ENCODE data around the gene TUBAL3.
A peak's percentile ranks its signal among the peaks of the same experiment; 100 is the strongest.

TUBAL3 gene

GRCh38 chr10:5373891-5374611 is 30.6 kb downstream of the TUBAL3 start:
- no peak for DNase-seq

- no peak for DNase-seq
Measured at GRCh38 chr10:5373307-5373706, 31.3 kb downstream of the TUBAL3 start.

- DNase-seq: no peak
Measured at GRCh38 chr10:5370493-5371352, 33.9 kb downstream of the TUBAL3 start.

GRCh38 chr10:5369362-5370158 is 35.1 kb downstream of the TUBAL3 start:
- DNase-seq: no peak

- DNase-seq: no peak
Measured at GRCh38 chr10:5365928-5366327, 38.7 kb downstream of the TUBAL3 start.

- no peak for DNase-seq
Measured at GRCh38 chr10:5364890-5365338, 39.7 kb downstream of the TUBAL3 start, which contains the start of gene UCN3. UCN3 (plus strand) TSS chr10:5364966; CDS start chr10:5373721, 8,755 bp downstream.

- DNase-seq: no peak
Measured at GRCh38 chr10:5364374-5364773, 40.3 kb downstream of the TUBAL3 start.

- no peak for DNase-seq
Measured at GRCh38 chr10:5362873-5363272, 41.8 kb downstream of the TUBAL3 start.

GRCh38 chr10:5361966-5362365 is 42.7 kb downstream of the TUBAL3 start:
- no peak for DNase-seq

- peak; percentile 3 for DNase-seq
Measured at GRCh38 chr10:5360318-5360915, 44.2 kb downstream of the TUBAL3 start.

- no peak for DNase-seq
Measured at GRCh38 chr10:5356302-5356763, 48.3 kb downstream of the TUBAL3 start.

GRCh38 chr10:5355594-5356301 is 48.9 kb downstream of the TUBAL3 start:
- DNase-seq: no peak

- no peak for DNase-seq
Measured at GRCh38 chr10:5354068-5354467, 50.6 kb downstream of the TUBAL3 start.

- no peak for DNase-seq
Measured at GRCh38 chr10:5349362-5349761, 55.3 kb downstream of the TUBAL3 start.

- no peak for DNase-seq
Measured at GRCh38 chr10:5346881-5347280, 57.7 kb downstream of the TUBAL3 start.

- DNase-seq: no peak
Measured at GRCh38 chr10:5344746-5345145, 59.9 kb downstream of the TUBAL3 start.

- DNase-seq: no peak
Measured at GRCh38 chr10:5343979-5344378, 60.6 kb downstream of the TUBAL3 start.

GRCh38 chr10:5343561-5343960 is 61.1 kb downstream of the TUBAL3 start:
- DNase-seq: no peak
